COLO829 (cell line): ENCODE measurements around the gene ABCF2.

Experiments used
- DNase-seq: peaks from one replicate; pipeline ENCODE4 v3.0.0; 2012; ENCODE audit warnings: low spot score

The ABCF2 gene

GRCh38 chr7:151252961-151253711, 26.1 kb upstream of the ABCF2 start:
- no peak for DNase-seq

- DNase-seq: no peak
Observed at GRCh38 chr7:151252561-151252835, 25.5 kb upstream of the ABCF2 start.

- peak; percentile 46 for DNase-seq
Observed at GRCh38 chr7:151251689-151252560, 24.9 kb upstream of the ABCF2 start.

GRCh38 chr7:151251328-151251688, 24.3 kb upstream of the ABCF2 start:
- no peak for DNase-seq

GRCh38 chr7:151250181-151251132, 23.5 kb upstream of the ABCF2 start:
- no peak for DNase-seq

GRCh38 chr7:151249732-151250072, 22.7 kb upstream of the ABCF2 start:
- peak; percentile 50 for DNase-seq

GRCh38 chr7:151249034-151249731, 22.2 kb upstream of the ABCF2 start:
- peak; percentile 36 for DNase-seq

- DNase-seq: peak; percentile 23
Observed at GRCh38 chr7:151248346-151249033, 21.5 kb upstream of the ABCF2 start, which contains the start of gene SMARCD3. SMARCD3 (minus strand) TSS chr7:151248694; CDS start chr7:151248562, 132 bp downstream.

GRCh38 chr7:151247611-151248345, 20.8 kb upstream of the ABCF2 start:
- no peak for DNase-seq

- no peak for DNase-seq
Observed at GRCh38 chr7:151246851-151247580, 20.0 kb upstream of the ABCF2 start.

- no peak for DNase-seq
Observed at GRCh38 chr7:151246102-151246850, 19.3 kb upstream of the ABCF2 start.

GRCh38 chr7:151245360-151246101, 18.5 kb upstream of the ABCF2 start:
- DNase-seq: no peak

- DNase-seq: no peak
Observed at GRCh38 chr7:151244841-151245346, 17.9 kb upstream of the ABCF2 start.

GRCh38 chr7:151244196-151244840, 17.3 kb upstream of the ABCF2 start:
- peak; percentile 54 for DNase-seq

- no peak for DNase-seq
Observed at GRCh38 chr7:151243408-151244195, 16.6 kb upstream of the ABCF2 start.

GRCh38 chr7:151243045-151243349, 16.0 kb upstream of the ABCF2 start:
- no peak for DNase-seq
